Naive B cell (primary cell): ENCODE results near the gene SNCG. TPM values are rescaled to one million over a fixed set of nuclear protein-coding genes. Genes with fewer than 3 reads are reported as not detected.
A peak's percentile ranks its signal among the peaks of the same experiment; 100 is the strongest.
"Not testable (repeated sequence)": the region's sequence is repeated elsewhere in the genome, so short reads cannot be mapped to it uniquely, and the experiment has no call there.

Source experiments
- ATAC-seq, 2 donors: fragments of 150-1000 bp; cut with Tn5 transposase; 2 replicates each; pipeline ENCODE4 v1.10.0; 2021; ENCODE audit warnings: low read depth in 2 of 2, mild to moderate bottlenecking in 2 of 2, moderate library complexity in 2 of 2
- DNase-seq: peaks from one replicate; pipeline ENCODE4 v3.0.0; 2022
- H3K27ac Mint-ChIP-seq, 6 donors: one replicate each; pipeline ENCODE4 v1.8.0; 2020 to 2022; ENCODE audit warnings: mild to moderate bottlenecking in 6 of 6, mixed read lengths in 6 of 6, moderate library complexity in 5 of 6, inconsistent platforms in 2 of 6
- H3K27me3 Mint-ChIP-seq, 3 donors: one replicate each; pipeline ENCODE4 v1.8.0; 2021 to 2022; ENCODE audit warnings: mixed read lengths in 3 of 3, mild to moderate bottlenecking in 1 of 3
- H3K36me3 Mint-ChIP-seq, 2 donors: one replicate each; pipeline ENCODE4 v1.8.0; 2020 to 2022; ENCODE audit warnings: mixed read lengths in 2 of 2, inconsistent platforms in 1 of 2, mild to moderate bottlenecking in 1 of 2
- H3K4me1 Mint-ChIP-seq, 3 donors: one replicate each; pipeline ENCODE4 v1.8.0; 2020 to 2022; ENCODE audit warnings: mixed read lengths in 3 of 3, inconsistent platforms in 1 of 3, mild to moderate bottlenecking in 1 of 3, moderate library complexity in 1 of 3
- H3K4me3 Mint-ChIP-seq, 8 donors: one replicate each; pipeline ENCODE4 v1.8.0; 2020 to 2022; ENCODE audit warnings: mild to moderate bottlenecking in 8 of 8, mixed read lengths in 8 of 8, moderate library complexity in 8 of 8, inconsistent platforms in 2 of 8
- H3K9me3 Mint-ChIP-seq, 7 donors: one replicate each; pipeline ENCODE4 v1.8.0; 2020 to 2022; ENCODE audit warnings: mixed read lengths in 7 of 7, mild to moderate bottlenecking in 5 of 7, inconsistent platforms in 2 of 7, moderate library complexity in 1 of 7
- polyA plus RNA-seq, 6 donors: library from polyadenylated mRNA; unstranded; fragments of 300-500 nt; fragmentation: Illumina TruSeq; gene quantifications; one replicate each; pipeline ENCODE4 v1.2.3, GENCODE V29; 2021; ENCODE audit warnings: low read depth in 6 of 6

Gene SNCG
- polyA plus RNA-seq, 6 donors from 2014 or later = not detected

DNA sequence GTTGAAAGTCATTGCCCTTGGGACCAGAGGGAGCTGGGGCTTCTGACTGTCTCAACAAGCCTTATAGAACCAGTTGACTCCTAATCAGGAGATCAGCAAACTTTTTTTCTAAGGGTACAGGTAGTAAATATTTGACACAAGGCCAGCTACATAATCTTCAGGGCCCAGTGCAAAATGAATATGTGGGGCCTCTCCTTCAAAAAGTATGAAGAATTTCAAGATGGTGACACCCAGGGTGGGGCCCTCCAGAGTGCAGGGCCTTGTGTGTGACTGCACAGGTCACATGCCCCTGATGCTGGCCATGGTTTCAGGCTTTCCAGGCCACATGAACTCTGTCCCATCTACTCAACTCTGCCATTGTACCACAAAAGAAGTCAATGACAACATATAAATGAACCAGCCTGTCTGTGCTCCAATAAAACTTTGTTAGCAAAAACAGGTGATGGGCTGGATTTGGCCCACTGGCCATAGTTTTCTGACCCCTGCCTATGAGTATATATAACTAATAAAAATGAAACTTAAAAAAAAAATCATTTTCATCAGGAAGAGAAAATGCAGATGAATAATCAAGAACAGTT is 7.1 kb upstream of the SNCG start:
- no peak overlapping the region for H3K27ac Mint-ChIP-seq
- peaks cover 8 to 35% (median 24%) of the 10 kb centered on the region in 7 donors for H3K9me3 Mint-ChIP-seq
- ATAC-seq = no peak
- H3K27me3 Mint-ChIP-seq = peaks cover 0 to 16% (median 9%) of the 10 kb centered on the region in 3 donors
- DNase-seq = no peak
- no peaks in the 10 kb centered on the region for H3K4me1 Mint-ChIP-seq
- no peak overlapping the region for H3K4me3 Mint-ChIP-seq
- H3K36me3 Mint-ChIP-seq = peaks cover 4 to 10% of the 10 kb centered on the region in 2 donors

DNA sequence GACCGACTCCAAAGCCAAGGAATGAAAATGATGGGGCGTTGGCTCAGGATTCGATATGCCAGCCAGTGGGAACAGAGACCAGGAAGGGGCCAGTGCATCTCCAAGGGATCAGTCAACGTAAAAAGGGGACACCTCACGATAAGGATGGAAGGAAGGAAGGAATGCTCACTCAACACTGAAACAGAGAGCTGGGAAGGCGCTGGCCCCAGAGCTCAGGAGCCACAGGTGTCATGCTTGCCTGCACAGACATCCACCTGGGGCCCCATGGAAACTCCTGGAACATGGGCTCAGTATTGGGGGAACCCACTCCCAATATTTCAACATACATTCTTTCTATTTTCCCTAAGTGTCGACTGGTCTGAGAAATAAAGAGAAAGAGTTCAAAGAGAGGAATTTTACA is 6.3 kb upstream of the SNCG start:
- H3K4me1 Mint-ChIP-seq = no peaks in the 10 kb centered on the region
- ATAC-seq (no peak), DNase-seq (no peak)
- H3K27me3 Mint-ChIP-seq = peaks cover 0 to 9% (median under 1%) of the 10 kb centered on the region in 3 donors
- peaks cover 8 to 35% (median 24%) of the 10 kb centered on the region in 7 donors for H3K9me3 Mint-ChIP-seq
- H3K4me3 Mint-ChIP-seq = no peak overlapping the region
- peak overlapping the region in 1 of 6 donors; percentile 24 for H3K27ac Mint-ChIP-seq
- peaks cover 4 to 10% of the 10 kb centered on the region in 2 donors for H3K36me3 Mint-ChIP-seq

GRCh38 chr10:86952697-86953096 is 5.7 kb upstream of the SNCG start:
- not testable (repeated sequence) for H3K4me3 Mint-ChIP-seq, DNase-seq, ATAC-seq, H3K4me1 Mint-ChIP-seq
- Mint-ChIP-seq H3K9me3 (peaks cover 8 to 35% (median 24%) of the 10 kb centered on the region in 7 donors), H3K36me3 (peaks cover 4 to 10% of the 10 kb centered on the region in 2 donors), H3K27ac (peak overlapping the region in 1 of 6 donors; percentile 36), H3K27me3 (peaks cover 0 to 15% (median 0%) of the 10 kb centered on the region in 3 donors)

DNA sequence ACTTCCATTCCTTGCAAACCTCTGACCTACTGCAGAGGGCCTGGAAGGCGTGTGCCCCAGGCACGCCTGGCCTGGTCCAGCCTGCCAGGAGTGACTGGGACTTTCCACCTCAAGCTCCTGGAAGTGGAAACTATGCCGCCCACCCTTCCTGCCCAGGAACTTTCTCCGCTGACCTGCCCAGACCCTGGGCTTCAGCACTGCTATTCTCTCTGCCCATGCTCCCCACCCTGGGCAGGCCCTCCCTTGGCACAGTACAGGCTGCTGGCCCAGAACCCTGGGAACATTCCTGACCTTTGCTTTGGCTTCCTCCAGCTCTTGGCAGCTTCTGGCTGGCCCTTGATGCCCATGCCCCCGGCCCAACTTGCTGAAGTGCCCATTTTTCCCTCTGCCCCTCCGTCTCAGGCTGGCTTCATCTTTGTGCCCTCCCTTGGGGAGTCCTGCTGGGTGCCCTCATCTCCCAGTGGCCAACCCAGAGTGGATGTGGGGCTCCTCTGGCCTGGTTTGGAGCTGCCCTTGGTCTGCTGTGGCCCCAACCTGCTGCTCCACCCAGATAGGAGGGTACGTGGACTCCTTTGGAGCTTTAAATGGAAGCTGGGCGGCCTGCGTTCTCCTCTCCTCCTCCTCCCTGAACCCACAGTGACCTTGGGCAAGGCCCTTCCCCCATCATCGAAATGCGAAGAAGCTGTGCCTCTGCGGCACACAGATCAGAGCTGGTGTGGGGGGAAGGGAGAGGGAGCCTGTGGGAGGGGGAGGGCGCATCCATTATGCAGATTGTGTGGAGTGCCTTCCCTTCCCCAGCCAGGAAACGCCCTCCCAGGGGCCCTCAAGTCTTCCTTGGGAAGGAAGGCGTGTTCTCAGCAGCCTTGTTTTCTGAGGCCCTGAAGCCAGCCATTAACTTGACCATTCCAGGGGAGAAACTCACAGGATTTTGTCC is 4.4 kb upstream of the SNCG start:
- Mint-ChIP-seq H3K9me3 (peaks cover 8 to 35% (median 24%) of the 10 kb centered on the region in 7 donors), H3K27ac (no peak overlapping the region), H3K36me3 (peaks cover 4 to 10% of the 10 kb centered on the region in 2 donors), H3K4me3 (no peak overlapping the region), H3K4me1 (no peaks in the 10 kb centered on the region), H3K27me3 (peaks cover 0 to 6% (median 0%) of the 10 kb centered on the region in 3 donors)
- no peak for ATAC-seq
- DNase-seq = no peak

- Mint-ChIP-seq H3K36me3 (peaks cover 4 to 10% of the 10 kb centered on the region in 2 donors), H3K9me3 (peaks cover 8 to 35% (median 24%) of the 10 kb centered on the region in 7 donors), H3K27ac (no peak overlapping the region), H3K4me3 (no peak overlapping the region), H3K4me1 (no peaks in the 10 kb centered on the region), H3K27me3 (peaks cover 0 to 6% (median 0%) of the 10 kb centered on the region in 3 donors)
- ATAC-seq (no peak), DNase-seq (no peak)
These were observed 3.5 kb upstream of the SNCG start for GRCh38 chr10:86954681-86955500.

GRCh38 chr10:86955501-86956194 is 2.8 kb upstream of the SNCG start:
- Mint-ChIP-seq H3K36me3 (peaks cover under 1 to 10% of the 10 kb centered on the region in 2 donors), H3K27me3 (peaks cover 0 to 6% (median 2%) of the 10 kb centered on the region in 3 donors), H3K9me3 (peaks cover 8 to 31% (median 21%) of the 10 kb centered on the region in 7 donors), H3K4me1 (no peaks in the 10 kb centered on the region), H3K4me3 (no peak overlapping the region), H3K27ac (no peak overlapping the region)
- ATAC-seq = no peak
- DNase-seq = no peak

- Mint-ChIP-seq H3K4me3 (peak overlapping the region in 1 of 8 donors; percentile 21), H3K36me3 (peaks cover 0 to 10% of the 10 kb centered on the region in 2 donors)
These were observed 2.1 kb upstream of the SNCG start for GRCh38 chr10:86956195-86956847.

DNA sequence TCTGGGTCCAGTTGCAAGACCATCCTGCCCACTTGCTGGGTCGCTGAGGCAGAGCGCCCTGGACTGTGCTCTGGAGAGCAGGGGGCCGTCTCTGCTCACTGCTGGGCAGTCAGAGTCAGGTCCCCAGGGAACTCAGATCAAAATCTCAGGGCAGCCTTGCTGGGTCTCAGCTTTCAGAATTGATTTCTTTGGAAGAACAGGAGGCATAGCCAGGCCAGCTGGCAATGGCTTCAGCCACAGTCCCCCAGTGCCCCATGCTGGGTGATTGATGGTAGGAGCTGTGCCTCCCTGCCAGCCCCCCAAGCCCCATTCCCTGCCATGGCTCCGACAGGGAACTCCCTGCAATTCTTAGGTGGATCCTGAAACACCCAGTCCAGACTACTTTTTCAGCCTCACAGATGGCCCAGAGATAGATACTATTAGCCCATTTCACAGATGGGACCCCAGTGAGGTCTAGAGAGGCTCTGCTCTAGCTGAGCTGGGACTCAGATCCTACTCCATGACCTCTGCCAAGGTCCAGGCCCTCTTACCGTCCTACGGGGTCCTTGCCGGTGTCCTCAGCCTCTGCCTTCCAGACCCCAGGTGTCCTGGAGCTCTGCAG is 1.5 kb upstream of the SNCG start:
- H3K4me1 Mint-ChIP-seq = no peaks in the 10 kb centered on the region
- no peak overlapping the region for H3K27ac Mint-ChIP-seq
- H3K4me3 Mint-ChIP-seq = no peak overlapping the region
- no peak for ATAC-seq
- H3K36me3 Mint-ChIP-seq = peaks cover 0 to 7% of the 10 kb centered on the region in 2 donors
- H3K27me3 Mint-ChIP-seq = peaks cover 0 to 6% (median 3%) of the 10 kb centered on the region in 3 donors
- DNase-seq = no peak
- peaks cover 6 to 19% (median 15%) of the 10 kb centered on the region in 7 donors for H3K9me3 Mint-ChIP-seq

More at GRCh38 chr10:86956195-86956847, 2.1 kb upstream of the SNCG start:
- H3K9me3 Mint-ChIP-seq = peaks cover 8 to 24% (median 20%) of the 10 kb centered on the region in 7 donors
- no peaks in the 10 kb centered on the region for H3K4me1 Mint-ChIP-seq
- ATAC-seq (no peak), DNase-seq (no peak)
- H3K27ac Mint-ChIP-seq = no peak overlapping the region
- peaks cover 0 to 6% (median 3%) of the 10 kb centered on the region in 3 donors for H3K27me3 Mint-ChIP-seq

GRCh38 chr10:86957471-86958115 is 806 bp upstream of the SNCG start, which contains the start of gene MMRN2:
Gene MMRN2, minus strand, starts transcription at chr10:86957615. Its CDS starts 74 bp downstream, at chr10:86957541.
- H3K27ac Mint-ChIP-seq = peak within 1 kb of the TSS in 2 of 6 donors; percentile 63 to 69
- H3K27me3 Mint-ChIP-seq = peaks cover 0 to 6% (median 3%) of the 10 kb centered on the region in 3 donors
- no peak for DNase-seq
- no peaks in the 10 kb centered on the region for H3K4me1 Mint-ChIP-seq
- no peak for ATAC-seq
- H3K36me3 Mint-ChIP-seq = peaks cover 0 to under 1% of the 10 kb centered on the region in 2 donors
- H3K4me3 Mint-ChIP-seq = no peak within 1 kb of the TSS
- peaks cover 0 to 12% (median 9%) of the 10 kb centered on the region in 7 donors for H3K9me3 Mint-ChIP-seq

DNA sequence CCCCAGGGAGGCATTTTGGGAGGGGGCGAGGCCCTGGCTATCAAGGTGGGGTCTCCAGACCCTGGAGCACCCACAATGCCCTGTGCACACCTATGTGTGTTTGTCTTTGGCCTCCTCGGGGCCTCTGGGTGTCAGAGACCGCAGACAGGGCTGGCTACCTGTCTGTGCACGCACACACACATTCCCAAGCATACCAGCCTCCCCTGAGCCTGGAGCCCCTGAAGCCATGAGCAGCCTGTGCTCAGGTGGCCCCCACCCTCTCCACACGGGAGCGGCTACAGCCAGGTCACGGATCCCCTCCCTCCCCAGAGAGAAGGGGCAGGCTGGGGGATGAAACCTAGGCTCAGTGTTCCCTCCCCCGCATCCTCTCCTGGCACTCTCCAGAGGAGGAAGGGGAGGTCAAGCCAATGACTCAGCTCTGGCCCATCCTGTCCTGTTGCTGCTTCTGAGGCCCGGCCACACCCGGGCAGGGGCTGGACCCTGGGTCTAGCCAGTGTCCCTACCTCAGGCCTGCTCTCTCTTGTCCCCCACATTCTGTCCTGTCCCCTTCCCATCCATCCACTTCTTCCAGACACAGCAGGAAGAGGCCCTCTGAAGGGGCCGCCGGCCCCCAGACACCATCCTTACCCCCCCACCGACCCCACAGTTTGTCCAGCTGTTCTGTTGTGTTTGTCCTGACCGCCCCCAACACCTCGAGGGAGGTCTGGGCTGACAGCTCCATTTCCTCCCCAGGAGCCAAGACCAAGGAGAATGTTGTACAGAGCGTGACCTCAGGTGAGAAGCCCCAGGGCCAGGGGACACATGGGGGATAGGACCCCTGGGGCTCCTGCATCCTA is 720 bp downstream of the SNCG start:
- Mint-ChIP-seq H3K27me3 (peaks cover 0 to 6% (median 3%) of the 10 kb centered on the region in 3 donors), H3K27ac (peak overlapping the region in 1 of 6 donors; percentile 47), H3K4me1 (no peaks in the 10 kb centered on the region), H3K4me3 (no peak overlapping the region), H3K36me3 (no peaks in the 10 kb centered on the region), H3K9me3 (peaks cover 0 to 2% (median 0%) of the 10 kb centered on the region in 7 donors)
- ATAC-seq (no peak), DNase-seq (no peak)

GRCh38 chr10:86959737-86960002 is 1.3 kb downstream of the SNCG start:
- no peak for ATAC-seq
- no peaks in the 10 kb centered on the region for H3K36me3 Mint-ChIP-seq
- H3K4me1 Mint-ChIP-seq = no peaks in the 10 kb centered on the region
- H3K9me3 Mint-ChIP-seq = peaks cover 0 to 2% (median 0%) of the 10 kb centered on the region in 7 donors
- no peak overlapping the region for H3K4me3 Mint-ChIP-seq
- no peak overlapping the region for H3K27ac Mint-ChIP-seq
- H3K27me3 Mint-ChIP-seq = peaks cover 0 to 6% (median 3%) of the 10 kb centered on the region in 3 donors
- no peak for DNase-seq
